ENCODE data around the gene GSX1.

The GSX1 gene

GRCh38 chr13:27808851-27809550, 16.7 kb downstream of the GSX1 start:
- no peaks in the 10 kb centered on the region for H3K4me1 ChIP-seq (ENCODE audit: control insufficient read depth, low read length)
- no peak overlapping the region for H3K4me3 ChIP-seq (ENCODE audit: low read length)
- H3F3A ChIP-seq (ENCODE audit: control insufficient read depth, insufficient read depth) = no peaks in the 10 kb centered on the region
- TF ChIP-seq CTCF (IDR thresholded peaks at IDR 0.05; ENCODE audit: low read depth, low read length, poor library complexity, severe bottlenecking) = no peak
- TF ChIP-seq EZH2phosphoT487 (IDR thresholded peaks at IDR 0.05; ENCODE audit: borderline replicate concordance, low read length) = no peak
- H3K27ac ChIP-seq (ENCODE audit: low read depth, low read length) = no peak overlapping the region
- no peaks in the 10 kb centered on the region for H3K79me2 ChIP-seq (ENCODE audit: control insufficient read depth, low read length)
- no peaks in the 10 kb centered on the region for H4K20me1 ChIP-seq (ENCODE audit: control insufficient read depth, insufficient read depth, low read depth, low read length)
- H3K9me2 ChIP-seq (replicated peaks; ENCODE audit: control insufficient read depth, low read length) = no peaks in the 10 kb centered on the region
- H3K36me3 ChIP-seq (ENCODE audit: control insufficient read depth, low read length) = no peaks in the 10 kb centered on the region
- peaks cover 13% of the 10 kb centered on the region for H3K27me3 ChIP-seq (ENCODE audit: control insufficient read depth, low read length)
- H3K9me3 ChIP-seq (ENCODE audit: control insufficient read depth, insufficient read depth, low read length) = no peaks in the 10 kb centered on the region
- no peak overlapping the region for H3K4me2 ChIP-seq (ENCODE audit: low read length)

- Histone ChIP-seq H3K4me3 (ENCODE audit: low read length) (no peak overlapping the region), H3K4me1 (ENCODE audit: control insufficient read depth, low read length) (no peaks in the 10 kb centered on the region), H3F3A (ENCODE audit: control insufficient read depth, insufficient read depth) (no peaks in the 10 kb centered on the region), H3K4me2 (ENCODE audit: low read length) (no peak overlapping the region), H3K27ac (ENCODE audit: low read depth, low read length) (no peak overlapping the region), H3K79me2 (ENCODE audit: control insufficient read depth, low read length) (no peaks in the 10 kb centered on the region), H3K9me2 (replicated peaks; ENCODE audit: control insufficient read depth, low read length) (no peaks in the 10 kb centered on the region), H3K27me3 (ENCODE audit: control insufficient read depth, low read length) (peaks cover 13% of the 10 kb centered on the region), H4K20me1 (ENCODE audit: control insufficient read depth, insufficient read depth, low read depth, low read length) (no peaks in the 10 kb centered on the region), H3K9me3 (ENCODE audit: control insufficient read depth, insufficient read depth, low read length) (no peaks in the 10 kb centered on the region), H3K36me3 (ENCODE audit: control insufficient read depth, low read length) (no peaks in the 10 kb centered on the region)
- no peak for TF ChIP-seq CTCF (IDR thresholded peaks at IDR 0.05; ENCODE audit: low read depth, low read length, poor library complexity, severe bottlenecking)
- no peak for TF ChIP-seq EZH2phosphoT487 (IDR thresholded peaks at IDR 0.05; ENCODE audit: borderline replicate concordance, low read length)
These were observed 17.7 kb downstream of the GSX1 start for GRCh38 chr13:27810009-27810408.

GRCh38 chr13:27810461-27810860, 18.2 kb downstream of the GSX1 start:
- no peak overlapping the region for H3K4me3 ChIP-seq (ENCODE audit: low read length)
- H3K4me2 ChIP-seq (ENCODE audit: low read length) = no peak overlapping the region
- H4K20me1 ChIP-seq (ENCODE audit: control insufficient read depth, insufficient read depth, low read depth, low read length) = no peaks in the 10 kb centered on the region
- no peaks in the 10 kb centered on the region for H3K36me3 ChIP-seq (ENCODE audit: control insufficient read depth, low read length)
- H3K79me2 ChIP-seq (ENCODE audit: control insufficient read depth, low read length) = no peaks in the 10 kb centered on the region
- H3F3A ChIP-seq (ENCODE audit: control insufficient read depth, insufficient read depth) = no peaks in the 10 kb centered on the region
- H3K9me3 ChIP-seq (ENCODE audit: control insufficient read depth, insufficient read depth, low read length) = no peaks in the 10 kb centered on the region
- TF ChIP-seq EZH2phosphoT487 (IDR thresholded peaks at IDR 0.05; ENCODE audit: borderline replicate concordance, low read length) (no peak), CTCF (IDR thresholded peaks at IDR 0.05; ENCODE audit: low read depth, low read length, poor library complexity, severe bottlenecking) (no peak)
- peaks cover 10% of the 10 kb centered on the region for H3K27me3 ChIP-seq (ENCODE audit: control insufficient read depth, low read length)
- no peaks in the 10 kb centered on the region for H3K4me1 ChIP-seq (ENCODE audit: control insufficient read depth, low read length)
- no peak overlapping the region for H3K27ac ChIP-seq (ENCODE audit: low read depth, low read length)
- no peaks in the 10 kb centered on the region for H3K9me2 ChIP-seq (replicated peaks; ENCODE audit: control insufficient read depth, low read length)

Data from DOHH2 (cell line).